ENCODE measurements around the gene CD300E. TPM values are rescaled to one million over a fixed set of nuclear protein-coding genes. Genes with fewer than 3 reads are reported as not detected.
A peak's percentile ranks its signal among the peaks of the same experiment; 100 is the strongest.

The CD300E gene
- total and polyA plus RNA-seq, 8 donors = 0.14 to 1.3 (median 0.27) TPM; not detected in 1

DNA sequence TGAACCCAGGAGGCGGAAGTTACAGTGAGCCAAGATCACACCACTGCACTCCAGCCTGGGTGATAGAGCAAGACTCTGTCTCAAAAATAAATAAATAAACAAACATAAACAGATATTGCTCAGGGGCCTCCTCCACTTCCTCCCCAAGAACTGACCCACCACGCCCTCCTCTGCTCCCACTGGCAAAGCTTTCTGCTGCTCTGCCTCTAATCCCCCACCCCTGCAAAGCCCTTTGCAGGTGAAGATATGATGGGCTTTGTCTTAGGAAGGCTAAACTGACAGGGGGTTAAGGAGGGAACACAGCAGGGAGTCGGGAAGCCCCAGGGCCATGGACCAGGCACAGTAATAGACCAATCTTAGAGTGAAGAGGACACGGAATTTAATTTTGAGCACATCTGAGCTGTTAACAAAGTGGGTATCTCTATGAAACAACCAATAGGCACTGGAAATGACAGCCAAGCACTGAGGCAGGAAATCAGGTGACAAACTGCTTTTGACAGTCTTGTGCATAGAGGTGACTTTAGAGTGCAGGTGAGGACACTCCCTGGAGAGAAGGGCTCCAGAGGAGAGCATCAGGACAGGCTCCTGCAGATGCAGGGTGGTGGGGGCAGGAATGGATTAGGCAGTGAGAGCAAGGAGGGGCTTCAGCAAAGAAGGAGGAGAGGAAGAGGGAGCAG, 25.1 kb downstream of the CD300E start:
- Histone ChIP-seq H3K4me1 (no peaks in the 10 kb centered on the region), H3K4me3 (no peak overlapping the region), H3K36me3 (no peaks in the 10 kb centered on the region), H3K27me3 (no peaks in the 10 kb centered on the region), H3K9me3 (no peaks in the 10 kb centered on the region), H3K27ac (no peak overlapping the region)
- TF ChIP-seq, protein P1, sequence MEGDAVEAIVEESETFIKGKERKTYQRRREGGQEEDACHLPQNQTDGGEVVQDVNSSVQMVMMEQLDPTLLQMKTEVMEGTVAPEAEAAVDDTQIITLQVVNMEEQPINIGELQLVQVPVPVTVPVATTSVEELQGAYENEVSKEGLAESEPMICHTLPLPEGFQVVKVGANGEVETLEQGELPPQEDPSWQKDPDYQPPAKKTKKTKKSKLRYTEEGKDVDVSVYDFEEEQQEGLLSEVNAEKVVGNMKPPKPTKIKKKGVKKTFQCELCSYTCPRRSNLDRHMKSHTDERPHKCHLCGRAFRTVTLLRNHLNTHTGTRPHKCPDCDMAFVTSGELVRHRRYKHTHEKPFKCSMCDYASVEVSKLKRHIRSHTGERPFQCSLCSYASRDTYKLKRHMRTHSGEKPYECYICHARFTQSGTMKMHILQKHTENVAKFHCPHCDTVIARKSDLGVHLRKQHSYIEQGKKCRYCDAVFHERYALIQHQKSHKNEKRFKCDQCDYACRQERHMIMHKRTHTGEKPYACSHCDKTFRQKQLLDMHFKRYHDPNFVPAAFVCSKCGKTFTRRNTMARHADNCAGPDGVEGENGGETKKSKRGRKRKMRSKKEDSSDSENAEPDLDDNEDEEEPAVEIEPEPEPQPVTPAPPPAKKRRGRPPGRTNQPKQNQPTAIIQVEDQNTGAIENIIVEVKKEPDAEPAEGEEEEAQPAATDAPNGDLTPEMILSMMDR (IDR thresholded peaks at IDR 0.05) = no peak
- ATAC-seq (no peak), FAIRE-seq (no peak), DNase-seq (no peak)
- intact Hi-C loops (cut with DNase I) = no loop called here
- 49 to 61% methylated on average over 4 of the region's 4 CpGs for WGBS, 2 donors

DNA sequence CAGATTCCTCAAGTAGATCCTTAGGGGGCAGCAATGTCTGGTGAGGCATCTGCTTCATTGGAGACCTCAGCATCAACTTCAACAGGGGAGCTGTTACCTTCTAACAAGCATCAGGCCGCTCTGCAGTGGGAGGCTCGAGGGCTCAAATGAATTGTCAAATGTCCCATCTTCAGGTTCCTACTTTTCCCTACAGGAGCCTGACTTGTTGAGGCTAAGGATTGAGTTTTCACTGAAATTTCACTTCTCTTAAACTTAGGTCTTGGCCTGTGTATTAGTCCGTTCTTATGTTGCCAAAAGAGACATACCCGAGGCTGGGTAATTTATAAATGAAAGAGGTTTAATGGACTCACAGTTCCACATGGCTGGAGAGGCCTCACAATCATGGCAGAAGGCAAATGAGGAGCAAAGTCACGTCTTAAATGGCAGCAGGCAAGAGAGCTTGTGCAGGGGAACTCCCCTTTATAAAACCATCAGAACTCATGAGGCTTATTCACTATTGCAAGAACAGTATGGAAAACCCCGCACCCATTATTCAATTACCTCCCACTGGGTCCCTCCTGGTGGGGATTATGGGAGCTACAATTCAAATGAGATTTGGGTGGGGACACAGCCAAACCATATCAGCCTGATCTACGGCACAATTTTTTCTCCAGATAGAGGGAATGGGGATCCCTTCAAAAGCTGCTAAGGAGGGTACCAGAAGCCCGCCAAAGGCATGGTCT, 26.3 kb downstream of the CD300E start:
- TF ChIP-seq, protein P1 (IDR thresholded peaks at IDR 0.05) = no peak
- Histone ChIP-seq H3K27me3 (no peaks in the 10 kb centered on the region), H3K36me3 (no peaks in the 10 kb centered on the region), H3K9me3 (no peaks in the 10 kb centered on the region), H3K4me1 (no peaks in the 10 kb centered on the region), H3K4me3 (no peak overlapping the region), H3K27ac (no peak overlapping the region)
- FAIRE-seq (no peak), DNase-seq (no peak), ATAC-seq (no peak)
- 52 to 71% methylated on average over 8 of the region's 8 CpGs for WGBS, 2 donors
- intact Hi-C loops (cut with DNase I) = no loop called here

DNA sequence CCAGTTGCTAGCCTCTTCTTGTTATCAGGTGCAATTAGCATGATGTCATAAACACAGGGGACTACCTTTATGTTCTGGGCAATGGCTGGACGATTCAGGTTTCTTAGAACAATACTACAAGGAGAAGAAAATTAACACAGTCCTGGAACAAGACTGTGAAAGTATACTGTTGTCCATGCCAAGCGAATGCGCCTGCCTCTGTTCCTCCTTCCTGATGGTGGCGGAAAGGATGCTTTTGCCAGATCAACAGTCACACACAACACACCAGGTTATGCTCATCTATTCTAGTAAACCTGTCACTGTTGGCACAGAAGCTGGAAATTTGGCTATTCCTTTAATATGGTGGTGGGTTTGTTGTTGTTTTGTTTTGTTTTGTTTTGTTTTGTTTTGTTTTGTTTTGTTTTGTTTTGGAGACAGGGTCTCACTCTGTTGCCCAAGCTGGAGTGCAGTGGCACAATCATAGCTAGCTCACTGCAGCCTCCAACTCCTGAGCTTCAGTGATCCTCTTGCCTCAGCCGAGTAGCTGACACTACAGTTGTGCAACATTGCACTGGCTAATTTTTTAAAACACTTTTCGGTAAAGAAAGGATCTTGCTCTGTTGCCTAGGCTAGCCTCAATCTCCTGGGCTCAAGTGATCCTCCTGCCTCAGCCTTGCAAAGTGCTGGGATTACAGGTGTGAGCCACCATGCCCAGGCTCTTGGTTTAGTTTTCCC, 28.3 kb downstream of the CD300E start:
- no peak for DNase-seq
- 55 to 69% methylated on average over 6 of the region's 6 CpGs for WGBS, 2 donors
- intact Hi-C loops (cut with DNase I) = no loop called here
- H3K9me3 ChIP-seq = no peaks in the 10 kb centered on the region
- ATAC-seq = no peak
- no peak for FAIRE-seq
- no peaks in the 10 kb centered on the region for H3K36me3 ChIP-seq
- TF ChIP-seq, protein P1 (IDR thresholded peaks at IDR 0.05) = no peak
- no peak overlapping the region for H3K4me3 ChIP-seq
- H3K4me1 ChIP-seq = no peaks in the 10 kb centered on the region
- no peak overlapping the region for H3K27ac ChIP-seq
- H3K27me3 ChIP-seq = no peaks in the 10 kb centered on the region

DNA sequence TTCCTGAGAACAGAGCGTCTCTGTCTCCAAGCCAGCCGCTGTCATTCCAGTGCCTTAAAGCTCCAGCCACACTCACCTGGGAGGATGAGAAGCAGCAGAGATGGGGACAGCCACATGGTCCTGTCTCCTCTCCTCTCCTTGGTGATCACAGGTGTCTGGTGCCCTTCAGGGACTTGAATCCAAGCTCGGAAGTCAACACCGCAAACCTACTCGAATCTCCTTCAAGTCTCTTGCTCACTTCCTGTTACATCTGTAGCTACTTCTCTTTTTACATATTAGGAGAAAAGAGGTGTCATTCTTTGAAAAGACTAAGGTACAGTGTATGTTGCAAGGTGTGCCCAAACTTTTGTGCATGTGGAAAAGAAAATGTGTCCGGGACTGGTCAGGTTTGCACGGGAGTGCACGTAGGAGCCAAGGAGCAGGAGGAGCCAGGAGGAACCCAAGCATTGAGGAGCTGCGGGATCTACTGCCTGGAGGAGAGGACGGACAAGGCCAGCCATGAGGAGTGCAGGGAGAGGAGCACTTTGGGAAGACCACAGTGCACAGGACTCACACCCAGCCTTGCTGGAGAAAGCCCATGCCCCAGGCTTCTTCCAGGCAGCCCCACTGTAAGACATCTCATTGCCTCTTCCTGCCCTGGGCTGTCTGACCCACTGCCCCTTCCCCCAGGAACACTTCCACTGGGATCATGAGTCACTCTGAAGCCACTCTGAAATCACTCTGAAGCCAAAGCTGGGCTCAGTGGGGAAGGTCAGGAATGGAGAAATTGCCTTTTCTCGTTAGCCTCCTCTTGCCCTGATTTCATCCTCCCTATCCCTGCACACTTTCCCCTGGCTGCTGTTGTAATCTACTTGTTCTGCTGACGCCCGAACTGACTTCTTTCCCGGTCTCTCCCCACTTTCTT, 31.2 kb downstream of the CD300E start, which contains the start of gene CD300LD:
TSS of gene CD300LD (minus strand) at position 197 of the 904 bp plus-strand sequence. CDS start at position 116, 81 bp downstream.
- no peaks in the 10 kb centered on the region for H3K4me1 ChIP-seq
- ATAC-seq = peak in 1 of 4 donors; percentile 56
- no peak within 1 kb of the TSS for H3K27ac ChIP-seq
- H3K9me3 ChIP-seq = no peaks in the 10 kb centered on the region
- TF ChIP-seq, protein P1 (IDR thresholded peaks at IDR 0.05) = no peak
- intact Hi-C loops (cut with DNase I) = no loop called here
- no peak for FAIRE-seq
- WGBS, 2 donors = 50 to 60% methylated on average over 14 of the region's 14 CpGs
- H3K36me3 ChIP-seq = no peaks in the 10 kb centered on the region
- no peak within 1 kb of the TSS for H3K4me3 ChIP-seq
- DNase-seq = no peak
- H3K27me3 ChIP-seq = peaks cover 0 to 3% (median 0%) of the 10 kb centered on the region in 4 donors

Data from pancreas (tissue), 10 donors.